Lower leg skin (tissue), 4 donors: ENCODE results near the gene MCL1. TPM values are rescaled to one million over a fixed set of nuclear protein-coding genes. Genes with fewer than 3 reads are reported as not detected.

ENCODE experiments used
- DNase-seq, 2 donors: peaks; one replicate each; pipeline ENCODE4 v3.0.0-alpha.2; 2019; ENCODE audit warnings: low spot score in 2 of 2
- H3K4me3 ChIP-seq: fragments of 200-600 bp; sonication (generic); 2 replicates; pipeline ENCODE4 v1.5.1; 2017; ENCODE audit warnings: mild to moderate bottlenecking, low read depth; ENCODE audit not compliant: poor library complexity, severe bottlenecking
- CTCF ChIP-seq, 3 donors: fragments of 450-650 bp; IDR thresholded peaks; one replicate each; pipeline ENCODE4 v1.5.1; 2016; ENCODE audit warnings: antibody characterized with exemption in 3 of 3, mild to moderate bottlenecking in 3 of 3, moderate library complexity in 2 of 3
- POLR2A ChIP-seq, 2 donors: fragments of 450-650 bp; IDR thresholded peaks; one replicate each; pipeline ENCODE4 v1.6.1; 2016 to 2017; ENCODE audit warnings: antibody characterized with exemption in 2 of 2, mild to moderate bottlenecking in 1 of 2, moderate library complexity in 1 of 2
- WGBS, 2 donors: methylation state at CpG; one replicate each; pipeline ENCODE4 v1.1.5; 2018; 5-methylcytosine and 5-hydroxymethylcytosine counted together
- intact Hi-C: fragments of 100-400 bp; cut with DNase I; formaldehyde crosslinking; loops from one replicate; pipeline ENCODE4 v1.15.0; 2023; ENCODE audit warnings: low total_unique reads
- total RNA-seq, 4 donors: library from RNA; depleted of rRNA; stranded (reverse); fragments of >200 nt; gene quantifications; one replicate each; pipeline ENCODE4 v1.1.0, GENCODE V29; 2016

Gene MCL1
- total RNA-seq, 4 donors from 2014 or later: 282 to 445 (median 360) TPM

GRCh38 chr1:150553392-150554085 lies 25.9 kb downstream of the MCL1 start:
- intact Hi-C loops: loop anchor here (10.0 kb wide), 1 partner anchor 441 kb away; no protein-coding TSS in a partner anchor
- WGBS, 2 donors: 69 to 79% methylated on average over 20 to 23 of the region's 23 CpGs
- no peak overlapping the region for H3K4me3 ChIP-seq
- no peak for TF ChIP-seq CTCF (IDR thresholded peaks at IDR 0.05)
- no peak for TF ChIP-seq POLR2A (IDR thresholded peaks at IDR 0.05)
- DNase-seq: no peak

- TF ChIP-seq POLR2A (IDR thresholded peaks at IDR 0.05): no peak
- TF ChIP-seq CTCF (IDR thresholded peaks at IDR 0.05): no peak
- intact Hi-C loops: loop anchor here (10.0 kb wide), 1 partner anchor 442 kb away; no protein-coding TSS in a partner anchor
- DNase-seq: no peak
- 70 to 76% methylated on average over 12 of the region's 12 CpGs for WGBS, 2 donors
- no peak overlapping the region for H3K4me3 ChIP-seq
Measured at GRCh38 chr1:150552911-150553289, 26.5 kb downstream of the MCL1 start.

- no peak overlapping the region for H3K4me3 ChIP-seq
- TF ChIP-seq CTCF (IDR thresholded peaks at IDR 0.05) (no peak), POLR2A (IDR thresholded peaks at IDR 0.05) (no peak)
- intact Hi-C loops: loop anchor here (10.0 kb wide), 1 partner anchor 442 kb away; no protein-coding TSS in a partner anchor
- WGBS, 2 donors: 28 to 35% methylated on average over 13 of the region's 13 CpGs
- peak; percentile 93 to 97 for DNase-seq
Measured at GRCh38 chr1:150552128-150552910, 27.1 kb downstream of the MCL1 start.

- intact Hi-C loops: loop anchor here (10.0 kb wide), 1 partner anchor 443 kb away; no protein-coding TSS in a partner anchor
- TF ChIP-seq POLR2A (IDR thresholded peaks at IDR 0.05) (no peak), CTCF (IDR thresholded peaks at IDR 0.05) (no peak)
- WGBS, 2 donors: 44 to 47% methylated on average over 1 of the region's 1 CpG
- H3K4me3 ChIP-seq: no peak overlapping the region
- DNase-seq: no peak
Measured at GRCh38 chr1:150551784-150552127, 27.7 kb downstream of the MCL1 start.

- H3K4me3 ChIP-seq: no peak overlapping the region
- DNase-seq: no peak
- no peak for TF ChIP-seq POLR2A (IDR thresholded peaks at IDR 0.05)
- TF ChIP-seq CTCF (IDR thresholded peaks at IDR 0.05): no peak
- 56 to 59% methylated on average over 11 of the region's 11 CpGs for WGBS, 2 donors
- intact Hi-C loops: loop anchor here (10.0 kb wide), 1 partner anchor 444 kb away; no protein-coding TSS in a partner anchor
Measured at GRCh38 chr1:150551051-150551783, 28.2 kb downstream of the MCL1 start.
